SK-N-MC (cell line): ENCODE results near the gene ZNF827.

Experiments
- DNase-seq: peaks from one replicate; pipeline ENCODE4 v3.0.0-alpha.2; 2011; ENCODE audit warnings: low read depth, low spot score
- H3K27ac ChIP-seq: fragments of 200-600 bp; sonication (generic); 2 replicates; pipeline ENCODE4 v1.5.1; 2016; ENCODE audit warnings: mixed run types
- H3K36me3 ChIP-seq: fragments of 200-600 bp; sonication (generic); 2 replicates; pipeline ENCODE4 v1.6.1; 2017; ENCODE audit warnings: antibody characterized with exemption, low read length, mixed read lengths; ENCODE audit not compliant: insufficient read depth
- H3K4me3 ChIP-seq: fragments of 200-600 bp; sonication (generic); 2 replicates; pipeline ENCODE4 v1.5.1; 2016
- H3K9ac ChIP-seq: fragments of 200-600 bp; sonication (generic); 2 replicates; pipeline ENCODE4 v1.8.0; 2017; ENCODE audit warnings: mixed run types, mixed read lengths; ENCODE audit not compliant: insufficient read length
- H3K9me3 ChIP-seq: fragments of 200-600 bp; sonication (generic); 2 replicates; pipeline ENCODE4 v1.6.1; 2017; ENCODE audit warnings: low read depth, mild to moderate bottlenecking, antibody characterized with exemption, low read length, moderate library complexity, mixed read lengths
- EZH2 ChIP-seq: fragments of 200-600 bp; sonication (generic); IDR thresholded peaks from one replicate; pipeline ENCODE4 v1.6.1; 2017; ENCODE audit warnings: antibody characterized with exemption
- FOXP2 ChIP-seq: optimal IDR thresholded peaks from 2 replicates; pipeline ENCODE3; 2011; ENCODE audit warnings: mild to moderate bottlenecking, moderate library complexity; ENCODE audit not compliant: insufficient read depth; ENCODE audit errors: extremely low read length, control extremely low read depth
- POLR2AphosphoS5 ChIP-seq: IDR thresholded peaks from 2 replicates; pipeline ENCODE4 v1.6.1; 2012; ENCODE audit warnings: mild to moderate bottlenecking, low read depth, low read length, borderline replicate concordance

Gene ZNF827

GRCh38 chr4:145731028-145731427, 207.6 kb downstream of the ZNF827 start:
- TF ChIP-seq FOXP2 (no peak), EZH2 (no peak), POLR2AphosphoS5 (no peak)
- H3K9ac ChIP-seq = no peak overlapping the region
- H3K27ac ChIP-seq = no peak overlapping the region
- H3K9me3 ChIP-seq = no peaks in the 10 kb centered on the region
- DNase-seq = no peak
- no peaks in the 10 kb centered on the region for H3K36me3 ChIP-seq
- no peak overlapping the region for H3K4me3 ChIP-seq

DNA sequence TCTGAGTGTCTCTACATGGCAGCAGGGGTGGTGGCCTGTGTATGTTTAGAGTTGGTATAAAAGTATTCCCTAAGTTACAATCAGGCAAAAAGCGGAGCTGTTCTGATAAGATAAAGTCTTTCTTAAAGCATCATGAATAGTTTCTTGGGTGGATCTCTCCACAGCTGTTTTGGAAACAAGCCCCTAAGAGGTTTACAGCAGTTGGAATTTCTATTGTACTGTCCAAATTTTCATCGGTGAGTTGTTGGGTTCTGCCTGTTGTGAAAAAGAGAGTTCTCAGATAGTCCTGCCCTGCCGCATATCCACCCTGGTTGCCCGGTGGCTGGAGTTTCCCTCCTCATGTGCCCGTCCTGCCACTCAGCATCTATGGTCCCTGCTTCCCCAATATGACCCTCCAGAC, 208.6 kb downstream of the ZNF827 start:
- no peak overlapping the region for H3K9ac ChIP-seq
- H3K27ac ChIP-seq = no peak overlapping the region
- TF ChIP-seq EZH2 = no peak
- TF ChIP-seq FOXP2 = no peak
- TF ChIP-seq POLR2AphosphoS5 = no peak
- H3K9me3 ChIP-seq = no peaks in the 10 kb centered on the region
- no peaks in the 10 kb centered on the region for H3K36me3 ChIP-seq
- H3K4me3 ChIP-seq = no peak overlapping the region
- no peak for DNase-seq

DNA sequence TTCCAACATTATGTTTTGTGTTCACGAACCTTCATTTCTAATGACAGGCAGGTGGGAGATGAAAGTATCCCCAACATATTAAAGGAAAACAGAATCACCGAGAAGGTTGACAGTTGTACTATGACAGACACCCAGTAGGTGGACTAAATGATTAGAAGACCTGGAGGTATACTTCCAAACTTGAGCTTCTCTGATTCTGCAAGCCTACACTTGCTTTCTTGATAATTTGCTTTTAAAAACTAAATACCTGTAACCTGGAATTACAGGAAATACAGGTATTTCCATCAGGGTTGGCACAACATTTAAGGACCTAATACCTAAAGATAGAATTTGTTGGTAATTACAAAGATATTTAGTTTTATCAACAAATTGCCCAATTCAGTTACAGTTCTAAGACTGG, 215.3 kb downstream of the ZNF827 start:
- H3K9ac ChIP-seq = no peak overlapping the region
- TF ChIP-seq POLR2AphosphoS5 (no peak), FOXP2 (no peak), EZH2 (no peak)
- no peak for DNase-seq
- no peak overlapping the region for H3K4me3 ChIP-seq
- H3K27ac ChIP-seq = no peak overlapping the region
- H3K9me3 ChIP-seq = no peaks in the 10 kb centered on the region
- no peaks in the 10 kb centered on the region for H3K36me3 ChIP-seq

DNA sequence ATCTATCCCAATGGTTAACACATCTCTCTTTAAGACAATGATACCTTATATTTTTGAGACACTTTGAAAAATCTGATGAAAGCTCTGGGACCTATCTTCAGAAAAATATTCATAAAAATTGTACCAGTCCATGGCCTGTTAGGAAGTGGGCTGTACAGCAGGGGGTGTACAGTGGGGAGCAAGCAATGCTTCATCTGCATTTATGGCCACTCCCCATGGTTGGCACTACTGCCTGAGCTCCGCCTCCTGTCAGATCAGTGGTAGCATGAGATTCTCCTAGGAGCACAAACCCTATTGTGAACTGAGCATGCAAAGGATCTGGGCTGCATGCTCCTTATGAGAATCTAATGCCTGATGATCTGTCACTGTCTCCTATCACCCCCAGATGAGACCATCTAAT, 216.1 kb downstream of the ZNF827 start:
- no peak overlapping the region for H3K9ac ChIP-seq
- H3K27ac ChIP-seq = no peak overlapping the region
- no peak for TF ChIP-seq FOXP2
- no peaks in the 10 kb centered on the region for H3K36me3 ChIP-seq
- H3K9me3 ChIP-seq = no peaks in the 10 kb centered on the region
- H3K4me3 ChIP-seq = no peak overlapping the region
- no peak for DNase-seq

GRCh38 chr4:145720656-145721055, 218.0 kb downstream of the ZNF827 start:
- TF ChIP-seq EZH2 = no peak
- no peak for TF ChIP-seq FOXP2
- no peak for TF ChIP-seq POLR2AphosphoS5
- H3K36me3 ChIP-seq = no peaks in the 10 kb centered on the region
- no peak overlapping the region for H3K9ac ChIP-seq
- H3K9me3 ChIP-seq = no peaks in the 10 kb centered on the region
- DNase-seq = no peak
- H3K27ac ChIP-seq = no peak overlapping the region
- H3K4me3 ChIP-seq = no peak overlapping the region

DNA sequence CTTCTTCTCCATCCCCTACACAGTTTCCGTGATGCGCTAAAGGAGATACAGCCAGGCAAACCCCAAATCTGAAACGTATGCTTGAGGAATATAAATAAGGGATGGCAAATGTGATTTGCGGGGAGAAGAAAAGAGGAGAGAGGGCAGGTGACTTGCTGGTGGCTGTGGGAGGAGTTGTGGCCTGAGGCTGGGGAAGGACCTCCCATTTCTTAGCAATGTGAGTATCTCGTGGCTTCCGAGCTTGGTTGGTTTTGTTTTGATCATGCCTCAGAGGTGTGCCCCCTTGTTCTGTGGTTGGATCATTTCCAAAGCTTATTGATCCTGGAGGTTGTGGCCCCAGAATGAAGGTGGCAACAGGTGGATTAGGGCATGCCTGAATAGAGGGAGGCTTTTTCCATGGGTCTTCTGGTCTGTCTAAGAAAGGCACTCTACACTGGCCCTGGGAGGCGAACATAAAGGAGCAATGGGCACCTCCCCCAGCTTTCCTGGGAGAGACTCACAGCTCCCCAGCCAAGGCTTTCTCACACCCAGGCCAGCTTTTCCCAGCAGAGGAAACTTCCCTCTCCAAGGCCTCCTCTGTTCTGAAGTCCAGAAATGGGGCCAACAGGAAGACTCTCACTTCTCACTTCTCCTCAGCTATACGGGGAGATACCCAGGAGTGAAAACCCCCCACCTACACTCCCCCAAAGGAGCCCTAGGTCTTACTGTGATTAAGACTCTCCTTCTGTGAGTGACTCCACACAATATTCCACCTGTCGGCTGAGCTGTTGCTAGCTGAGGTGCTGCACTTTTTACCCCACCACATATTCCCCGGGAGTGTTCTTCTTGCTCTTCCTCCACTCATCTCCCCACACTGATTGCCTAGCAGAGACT, 218.6 kb downstream of the ZNF827 start:
- Histone ChIP-seq H3K9me3 (no peaks in the 10 kb centered on the region), H3K27ac (no peak overlapping the region), H3K9ac (no peak overlapping the region), H3K4me3 (no peak overlapping the region), H3K36me3 (no peaks in the 10 kb centered on the region)
- TF ChIP-seq FOXP2 (no peak), EZH2 (no peak), POLR2AphosphoS5 (no peak)
- DNase-seq = no peak

DNA sequence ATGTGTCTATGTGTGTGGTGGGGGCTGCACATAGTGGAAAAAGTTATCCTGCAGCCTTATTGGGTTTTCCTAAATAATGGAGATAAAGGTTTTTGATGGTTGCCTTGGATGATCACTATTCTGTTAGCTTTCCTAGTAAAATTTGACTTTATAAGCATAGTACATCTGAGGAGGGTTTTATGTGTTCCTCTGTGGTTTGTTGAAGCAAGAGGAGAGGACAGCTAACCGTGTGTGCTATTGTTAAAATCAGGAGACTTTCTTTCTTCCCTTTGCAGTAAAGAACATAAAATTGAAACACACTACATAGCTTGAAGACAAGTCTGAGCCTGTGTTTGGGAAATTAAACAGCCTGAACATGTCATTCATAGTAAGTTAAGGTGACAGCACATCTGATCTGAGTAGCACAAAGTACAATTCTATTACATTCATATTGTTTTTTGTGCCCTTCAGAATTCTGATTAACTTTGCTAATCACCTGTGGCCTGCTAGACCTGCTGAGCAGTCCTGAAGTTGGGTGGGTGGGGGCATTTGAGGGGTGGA, 221.9 kb downstream of the ZNF827 start:
- H3K27ac ChIP-seq = no peak overlapping the region
- H3K4me3 ChIP-seq = no peak overlapping the region
- TF ChIP-seq FOXP2 = no peak
- no peak for TF ChIP-seq EZH2
- no peak for TF ChIP-seq POLR2AphosphoS5
- no peak for DNase-seq
- no peak overlapping the region for H3K9ac ChIP-seq
- H3K9me3 ChIP-seq = no peaks in the 10 kb centered on the region
- H3K36me3 ChIP-seq = no peaks in the 10 kb centered on the region

DNA sequence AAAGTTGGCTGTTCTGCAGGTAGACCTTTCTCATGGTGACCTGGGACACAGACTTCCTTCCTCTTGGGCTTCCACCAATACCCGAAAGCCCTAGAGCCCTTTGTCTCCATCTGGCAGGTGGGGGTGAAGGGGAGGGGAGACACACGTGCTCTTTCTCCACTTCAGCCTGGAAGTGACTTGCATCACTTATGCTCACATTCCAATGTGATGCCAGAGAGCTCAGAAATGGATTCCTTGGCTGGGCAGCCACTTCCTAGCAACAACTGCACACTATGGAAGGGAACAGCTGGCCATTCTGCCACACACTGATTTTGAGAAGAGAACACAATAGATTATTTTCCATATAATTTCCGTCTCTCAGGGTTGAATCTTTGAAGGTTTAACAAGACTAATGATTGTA, 222.4 kb downstream of the ZNF827 start:
- Histone ChIP-seq H3K9me3 (no peaks in the 10 kb centered on the region), H3K27ac (no peak overlapping the region), H3K36me3 (no peaks in the 10 kb centered on the region), H3K4me3 (no peak overlapping the region), H3K9ac (no peak overlapping the region)
- no peak for DNase-seq
- TF ChIP-seq POLR2AphosphoS5 = no peak
- no peak for TF ChIP-seq EZH2
- TF ChIP-seq FOXP2 = no peak
